GM21367 (cell line): Measurements from ENCODE around the gene LHFPL3.
"Not testable (repeated sequence)": the region's sequence is repeated elsewhere in the genome, so short reads cannot be mapped to it uniquely, and the experiment has no call there.

Source experiments
- ATAC-seq: cut with Tn5 transposase; IDR thresholded peaks from one replicate; pipeline ENCODE4 v1.9.1; 2021; ENCODE audit not compliant: unreplicated experiment

LHFPL3 gene

DNA sequence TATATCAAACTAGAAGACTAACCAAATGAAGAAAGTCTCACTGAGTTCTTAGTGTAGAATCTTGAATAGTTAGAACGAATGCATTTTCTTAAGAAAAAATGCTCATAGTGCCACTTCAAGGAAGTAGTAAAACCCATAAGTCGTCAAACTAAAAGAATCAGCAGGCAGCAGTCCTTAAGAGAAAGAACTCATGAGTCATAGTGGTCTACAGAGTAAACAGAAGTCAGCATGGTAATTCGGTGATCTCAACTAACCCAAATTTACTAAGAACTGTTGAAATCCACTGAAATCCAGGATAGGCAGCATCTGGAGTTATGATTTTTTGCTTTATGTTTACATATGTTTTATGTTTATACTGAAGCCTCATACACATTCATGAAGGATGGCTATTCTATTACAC is 256.2 kb downstream of the LHFPL3 start:
- no peak for ATAC-seq

- ATAC-seq: not testable (repeated sequence)
Measured at GRCh38 chr7:104595591-104595990, 267.2 kb downstream of the LHFPL3 start.

GRCh38 chr7:104603957-104604356 is 275.6 kb downstream of the LHFPL3 start:
- ATAC-seq: no peak

DNA sequence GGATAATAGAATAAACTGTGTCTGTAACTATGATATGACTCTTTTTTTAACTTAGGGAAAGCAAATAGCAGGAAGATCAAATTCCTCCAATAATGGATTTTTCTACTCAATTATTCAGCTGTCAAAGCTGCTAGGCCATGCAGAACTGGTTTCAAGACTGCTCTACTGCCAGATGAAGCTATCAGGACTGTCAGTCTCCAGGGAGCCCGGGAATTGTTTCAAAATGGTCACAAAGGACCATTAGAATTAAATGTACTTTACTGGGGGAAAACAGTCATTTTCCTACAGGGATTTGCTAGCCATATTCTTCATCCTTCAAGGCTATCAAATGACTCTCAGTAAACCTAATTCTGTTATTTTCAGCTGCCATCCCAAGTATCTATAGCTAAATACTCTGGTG is 276.3 kb downstream of the LHFPL3 start:
- ATAC-seq: no peak

GRCh38 chr7:104621321-104621720 is 292.9 kb downstream of the LHFPL3 start:
- no peak for ATAC-seq

GRCh38 chr7:104625956-104626355 is 297.6 kb downstream of the LHFPL3 start:
- no peak for ATAC-seq

GRCh38 chr7:104627516-104627915 is 299.1 kb downstream of the LHFPL3 start:
- ATAC-seq: no peak

DNA sequence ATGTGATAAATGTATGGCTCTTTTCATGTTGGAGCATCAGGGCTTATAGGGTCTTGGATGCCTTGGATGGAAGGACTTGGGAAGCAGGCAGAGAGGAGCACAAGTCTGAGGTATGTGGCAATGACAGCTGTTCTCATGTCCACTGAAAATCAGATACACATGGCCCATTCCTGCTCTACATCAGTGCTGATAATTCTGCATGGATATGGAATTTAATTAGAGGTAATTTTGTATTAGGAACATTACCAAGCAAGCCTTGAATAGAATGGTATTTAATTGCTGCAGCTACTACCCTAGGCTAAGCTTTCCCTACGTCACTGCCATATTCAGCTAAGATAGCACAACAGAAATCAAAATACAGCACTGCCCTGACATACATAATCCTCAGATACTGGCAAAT is 299.6 kb downstream of the LHFPL3 start:
- ATAC-seq: no peak

GRCh38 chr7:104629408-104629807 is 301.0 kb downstream of the LHFPL3 start:
- ATAC-seq: no peak

- no peak for ATAC-seq
Measured at GRCh38 chr7:104640506-104640905, 312.1 kb downstream of the LHFPL3 start.

DNA sequence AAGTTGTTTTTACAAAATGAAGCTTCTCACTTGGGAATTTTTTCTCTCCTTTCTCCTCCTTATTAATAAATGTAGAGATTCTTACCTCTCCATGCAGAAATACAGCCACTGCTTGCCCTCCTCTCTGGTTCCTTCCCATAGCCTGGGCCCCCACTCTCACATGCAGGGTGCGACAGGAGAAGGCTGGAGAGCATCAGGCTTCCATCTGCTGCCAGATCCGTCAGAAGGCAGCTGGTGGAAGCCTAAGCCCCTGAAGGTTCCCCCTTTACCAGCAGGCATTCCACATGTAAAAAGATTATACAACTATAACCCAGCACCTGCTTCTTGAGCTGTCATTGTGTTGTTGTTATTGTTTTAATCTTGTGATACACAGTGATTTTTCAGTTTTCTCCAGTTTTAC is 314.2 kb downstream of the LHFPL3 start:
- ATAC-seq: no peak

DNA sequence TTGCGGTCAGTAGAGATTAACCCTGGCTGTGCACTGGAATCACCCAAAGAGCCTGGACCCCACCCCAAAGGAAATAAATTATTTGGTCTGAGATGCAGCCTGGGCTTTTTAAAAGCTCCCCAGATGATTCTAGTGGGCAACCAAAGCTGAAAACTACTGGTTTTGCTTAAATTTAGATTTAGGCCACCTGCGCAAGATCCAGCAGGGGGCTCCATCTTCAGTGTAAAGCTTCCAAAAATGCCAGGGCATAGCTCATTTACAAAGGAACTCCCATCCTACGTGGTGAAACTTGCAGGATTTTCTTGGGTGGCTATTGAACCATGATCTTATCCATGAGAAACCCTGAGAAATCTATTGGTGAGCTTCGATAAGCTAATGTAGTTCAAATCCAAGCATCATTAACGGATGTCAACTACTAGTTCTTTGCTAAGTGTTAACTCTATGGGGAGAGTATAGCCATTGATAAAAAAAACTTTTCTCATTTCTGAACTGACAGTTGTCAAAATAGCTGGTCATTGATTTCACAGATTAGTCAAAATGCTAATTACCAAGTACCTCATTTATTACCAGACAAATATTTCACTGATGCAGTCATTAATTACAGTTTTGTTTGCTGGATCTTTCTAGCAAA is 315.3 kb downstream of the LHFPL3 start:
- ATAC-seq: no peak

- no peak for ATAC-seq
Measured at GRCh38 chr7:104650991-104651640, 322.7 kb downstream of the LHFPL3 start.

DNA sequence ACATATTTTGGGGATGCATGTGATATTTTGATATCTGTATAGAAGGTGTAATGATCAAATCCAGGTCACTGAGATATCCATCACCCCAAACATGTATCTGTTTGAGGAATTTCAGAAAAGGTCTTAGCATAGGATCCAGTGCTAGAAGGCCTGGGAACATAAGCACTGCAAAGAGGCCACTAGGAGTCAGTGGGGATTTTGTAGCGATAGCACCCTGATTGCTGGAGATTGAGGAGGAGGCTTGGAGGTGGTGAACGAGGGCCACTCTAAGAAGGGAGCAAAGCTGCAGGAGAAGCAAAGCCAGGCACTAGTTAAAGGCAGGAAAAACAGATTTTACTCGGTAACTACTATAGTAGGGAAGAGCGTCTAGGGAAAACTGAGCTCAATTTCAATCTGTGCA is 324.0 kb downstream of the LHFPL3 start:
- ATAC-seq: no peak

GRCh38 chr7:104652865-104653264 is 324.5 kb downstream of the LHFPL3 start:
- ATAC-seq: no peak

GRCh38 chr7:104653825-104654401 is 325.5 kb downstream of the LHFPL3 start:
- no peak for ATAC-seq

- ATAC-seq: no peak
Measured at GRCh38 chr7:104655592-104655991, 327.2 kb downstream of the LHFPL3 start.

- ATAC-seq: no peak
Measured at GRCh38 chr7:104656467-104656866, 328.1 kb downstream of the LHFPL3 start.

DNA sequence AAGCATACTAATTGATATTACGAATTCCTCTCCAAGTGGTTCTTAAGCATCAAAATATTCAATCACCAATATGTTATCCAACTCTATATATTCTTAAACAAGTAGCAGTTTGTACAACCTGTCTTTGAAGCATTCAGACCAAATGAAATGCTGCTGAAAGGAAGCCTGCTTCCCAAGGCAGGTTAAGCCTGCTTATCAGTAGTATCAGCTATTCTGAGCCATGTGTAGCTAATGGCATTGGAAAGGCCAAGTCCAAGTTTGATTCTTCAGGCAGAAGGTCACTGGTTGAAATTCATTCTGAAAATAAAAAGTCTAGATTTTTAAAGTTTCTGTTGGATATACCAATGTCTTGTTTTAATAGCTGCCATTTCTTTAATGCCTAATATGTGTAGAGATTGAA is 328.7 kb downstream of the LHFPL3 start:
- ATAC-seq: no peak

DNA sequence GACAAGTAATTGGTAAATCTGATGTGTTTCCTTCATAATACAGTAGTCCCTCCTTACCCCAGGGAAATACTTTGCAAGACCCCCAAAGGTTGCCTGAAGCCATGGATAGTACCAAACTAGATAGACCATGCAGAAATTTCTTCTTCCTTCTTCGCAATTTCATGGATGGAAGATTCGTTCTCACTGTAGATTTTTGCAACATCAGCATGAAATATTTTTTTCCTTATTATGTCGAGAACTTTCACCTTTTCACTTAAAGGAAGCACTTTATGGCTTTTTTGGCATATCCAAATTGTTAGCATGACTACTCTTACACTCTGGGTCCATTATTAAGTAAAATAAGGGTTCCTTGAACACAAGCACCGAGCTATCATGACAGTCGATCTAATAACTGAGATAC is 333.2 kb downstream of the LHFPL3 start:
- no peak for ATAC-seq

DNA sequence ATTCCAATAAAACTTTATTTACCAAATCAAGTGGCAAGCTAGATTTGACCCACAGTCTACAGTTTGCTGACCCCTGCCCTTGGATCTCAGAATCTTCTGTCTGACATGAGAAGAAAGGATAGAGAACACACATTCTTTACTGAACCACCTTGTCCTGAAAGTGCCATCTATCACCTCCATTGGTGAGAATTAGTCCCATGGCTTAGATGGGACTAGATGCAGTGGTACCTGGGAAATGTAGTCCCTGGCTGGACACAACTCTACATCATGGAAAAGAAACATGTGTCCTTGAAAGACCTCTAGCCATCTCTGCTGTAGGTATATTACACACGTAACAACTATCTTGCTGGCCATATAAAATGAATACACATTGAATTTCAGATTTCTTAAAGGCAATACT is 336.2 kb downstream of the LHFPL3 start:
- ATAC-seq: no peak

GRCh38 chr7:104677587-104677986 is 349.2 kb downstream of the LHFPL3 start:
- no peak for ATAC-seq

DNA sequence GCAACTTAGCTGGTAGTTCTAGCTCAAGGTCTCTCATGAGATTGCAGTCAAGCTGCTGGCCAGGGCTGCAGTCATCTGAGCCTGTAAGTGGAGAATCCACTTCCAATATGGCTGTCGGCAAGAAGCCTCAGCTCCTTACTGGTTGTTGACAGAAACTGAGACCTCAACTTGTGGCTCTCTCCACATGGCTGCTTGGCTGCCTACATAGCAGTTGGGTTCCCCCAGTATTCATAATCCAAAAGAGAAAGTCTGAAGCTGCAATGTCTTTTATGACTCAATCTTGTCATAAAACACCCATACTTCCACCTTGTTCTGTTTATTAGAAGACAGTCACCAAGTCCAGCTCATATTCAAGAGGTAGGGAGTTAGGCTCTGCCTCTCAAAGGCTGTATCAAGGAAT is 350.7 kb downstream of the LHFPL3 start:
- ATAC-seq: no peak
